HG03139 (cell line): ENCODE results near the gene VWA3A.
"Not testable (repeated sequence)": the region's sequence is repeated elsewhere in the genome, so short reads cannot be mapped to it uniquely, and the experiment has no call there.

Source experiments
- ATAC-seq: cut with Tn5 transposase; IDR thresholded peaks from one replicate; pipeline ENCODE4 v1.9.1; 2021; ENCODE audit not compliant: unreplicated experiment

VWA3A gene, protein sequence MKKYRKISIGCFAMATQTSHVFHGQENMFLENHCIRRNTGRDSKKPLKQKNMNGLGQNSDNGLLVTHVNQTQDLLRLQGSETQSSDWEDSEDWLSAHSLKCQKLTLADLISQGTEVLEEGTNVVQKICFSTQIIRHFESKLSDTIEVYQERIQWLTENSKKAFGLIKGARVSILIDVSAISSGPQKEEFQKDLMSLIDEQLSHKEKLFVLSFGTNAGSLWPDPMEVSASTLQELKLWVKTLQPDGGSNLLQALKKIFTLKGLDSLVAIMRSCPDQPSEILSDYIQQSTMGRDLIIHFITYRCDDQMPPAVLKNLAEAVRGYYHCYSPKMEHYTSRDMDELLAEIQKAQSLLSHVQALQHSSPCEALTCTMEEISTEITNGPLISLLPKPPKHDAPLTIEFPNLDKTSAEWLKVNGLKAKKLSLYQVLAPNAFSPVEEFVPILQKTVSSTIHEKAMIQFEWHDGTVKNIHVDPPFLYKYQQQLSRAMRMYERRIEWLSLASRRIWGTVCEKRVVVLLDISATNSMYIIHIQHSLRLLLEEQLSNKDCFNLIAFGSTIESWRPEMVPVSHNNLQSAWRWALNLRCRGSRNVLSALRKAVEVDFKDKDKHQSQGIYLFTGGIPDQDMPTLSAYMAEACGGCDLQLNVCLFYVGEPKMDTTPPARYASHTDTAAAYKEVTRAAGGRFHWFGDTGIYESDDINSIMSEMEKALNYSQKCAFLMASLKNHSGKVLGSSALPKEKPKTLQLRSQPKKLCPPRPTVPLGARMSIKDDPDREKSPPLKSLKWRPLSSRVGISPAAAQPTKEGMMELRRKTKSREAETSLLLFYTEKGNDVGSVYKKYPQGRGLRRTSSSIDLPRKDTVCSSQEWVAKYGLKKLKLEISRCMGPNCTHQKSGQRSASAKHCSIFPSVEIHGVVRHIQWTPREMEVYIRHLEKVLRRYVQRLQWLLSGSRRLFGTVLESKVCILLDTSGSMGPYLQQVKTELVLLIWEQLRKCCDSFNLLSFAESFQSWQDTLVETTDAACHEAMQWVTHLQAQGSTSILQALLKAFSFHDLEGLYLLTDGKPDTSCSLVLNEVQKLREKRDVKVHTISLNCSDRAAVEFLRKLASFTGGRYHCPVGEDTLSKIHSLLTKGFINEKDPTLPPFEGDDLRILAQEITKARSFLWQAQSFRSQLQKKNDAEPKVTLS

DNA sequence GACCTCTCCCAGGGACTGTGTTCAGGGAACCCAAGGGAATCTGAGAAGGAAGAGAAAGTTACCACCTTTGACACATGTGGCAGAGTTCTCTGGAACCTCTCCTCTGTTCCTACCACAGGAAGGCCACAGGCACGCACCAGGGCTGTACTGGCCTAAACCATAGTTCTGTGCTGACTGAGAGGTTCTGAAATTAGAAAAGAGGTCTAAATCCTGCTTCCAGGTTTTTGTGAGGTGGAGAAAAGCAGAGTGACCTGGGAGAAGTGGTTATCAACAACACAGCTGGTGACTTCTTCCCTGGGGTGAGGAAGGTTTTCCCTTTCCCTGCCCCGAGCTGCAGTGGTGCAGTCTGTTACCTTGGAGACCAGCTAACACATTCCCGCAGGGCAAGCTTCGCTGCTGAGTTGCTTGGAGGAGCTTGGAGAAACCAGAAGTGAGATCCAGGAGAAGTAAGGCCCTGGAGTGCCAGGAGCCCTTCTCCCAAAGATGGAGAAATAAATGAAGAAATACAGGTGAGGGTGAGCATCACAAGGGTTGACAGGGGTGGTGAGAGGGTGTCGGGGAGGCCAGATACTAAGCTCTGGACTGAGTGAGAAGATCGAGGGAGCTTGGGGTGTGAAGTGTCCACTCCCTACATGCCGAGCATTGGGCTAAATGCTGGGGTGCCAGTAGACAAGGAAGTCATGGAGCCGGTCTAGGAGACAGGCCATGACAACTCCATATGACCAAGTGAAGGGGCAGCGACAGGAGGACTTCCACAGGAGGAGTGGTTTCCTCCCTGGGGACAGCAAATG is at the start of gene VWA3A:
Gene VWA3A, plus strand, starts transcription at position 399 of the 791 bp plus-strand sequence. Its CDS starts 97 bp downstream, at position 496.
- no peak for ATAC-seq

DNA sequence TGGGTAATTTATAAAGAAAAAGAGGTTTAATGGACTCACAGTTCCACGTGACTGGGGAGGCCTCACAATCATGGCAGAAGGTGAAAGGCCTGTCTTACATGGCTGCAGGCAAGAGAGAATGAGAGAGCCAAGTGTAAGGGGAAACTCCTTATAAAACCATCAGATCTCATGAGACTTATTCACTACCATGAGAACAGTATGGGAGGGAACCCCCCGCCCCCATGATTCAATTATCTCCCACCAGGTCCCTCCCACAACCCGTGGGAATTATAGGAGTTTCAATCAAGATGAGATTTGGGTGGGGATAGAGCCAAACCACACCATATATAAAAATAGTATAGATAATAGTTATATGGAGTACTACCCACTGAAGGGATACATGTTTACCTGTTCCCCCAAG is 48.5 kb upstream of the VWA3A start:
- not testable (repeated sequence) for ATAC-seq

DNA sequence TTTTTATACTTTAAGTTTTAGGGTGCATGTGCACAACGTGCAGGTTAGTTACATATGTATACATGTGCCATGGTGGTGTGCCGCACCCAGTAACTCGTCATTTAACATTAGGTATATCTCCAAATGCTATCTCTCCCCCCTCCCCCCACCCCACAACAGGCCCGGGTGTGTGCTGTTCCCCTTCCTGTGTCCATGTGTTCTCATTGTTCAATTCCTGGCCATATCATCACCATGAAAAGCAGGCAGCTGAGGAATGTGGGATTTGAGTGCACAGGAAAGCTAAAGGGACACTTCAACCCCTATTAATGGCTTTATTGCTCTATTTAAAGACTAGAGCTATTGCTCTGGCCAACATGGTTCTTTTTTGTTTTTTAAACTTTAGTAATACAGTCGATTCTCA is 46.5 kb upstream of the VWA3A start:
- ATAC-seq: not testable (repeated sequence)

DNA sequence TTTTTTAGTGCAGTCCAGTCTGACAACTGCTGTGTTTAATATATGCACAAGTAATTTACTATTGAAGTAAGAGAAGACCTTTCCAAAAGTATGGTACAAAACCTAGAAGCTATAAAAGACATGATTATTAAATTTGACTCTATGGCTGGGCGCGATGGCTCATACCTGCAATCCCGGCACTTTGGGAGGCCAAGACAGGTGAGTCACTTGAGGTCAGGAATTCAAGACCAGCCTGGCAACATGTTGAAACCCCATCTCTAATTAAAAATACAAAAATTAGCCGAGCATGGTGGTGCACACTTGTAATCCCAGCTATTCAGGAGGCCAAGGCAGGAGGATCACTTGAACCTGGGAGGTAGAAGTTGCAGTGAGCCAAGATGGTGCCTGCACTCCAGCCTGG is 41.4 kb upstream of the VWA3A start:
- no peak for ATAC-seq

DNA sequence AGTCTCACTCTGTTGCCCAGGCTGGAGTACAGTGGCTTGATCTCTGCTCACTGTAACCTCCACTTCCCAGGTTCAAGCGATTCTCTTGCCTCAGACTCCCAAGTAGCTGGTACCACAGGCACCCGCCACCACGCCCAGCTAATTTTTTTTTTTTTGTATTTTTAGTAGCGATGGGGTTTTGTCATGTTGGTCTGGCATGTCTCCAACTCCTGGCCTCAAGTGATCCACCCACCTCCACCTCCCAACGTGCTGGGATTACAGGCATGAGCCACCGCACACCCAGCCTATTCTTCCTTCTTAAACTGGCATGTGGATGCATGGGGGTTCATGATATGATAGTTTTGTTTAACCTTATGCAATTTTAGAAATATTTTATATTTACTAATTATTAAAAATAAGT is 39.4 kb upstream of the VWA3A start:
- ATAC-seq: no peak

DNA sequence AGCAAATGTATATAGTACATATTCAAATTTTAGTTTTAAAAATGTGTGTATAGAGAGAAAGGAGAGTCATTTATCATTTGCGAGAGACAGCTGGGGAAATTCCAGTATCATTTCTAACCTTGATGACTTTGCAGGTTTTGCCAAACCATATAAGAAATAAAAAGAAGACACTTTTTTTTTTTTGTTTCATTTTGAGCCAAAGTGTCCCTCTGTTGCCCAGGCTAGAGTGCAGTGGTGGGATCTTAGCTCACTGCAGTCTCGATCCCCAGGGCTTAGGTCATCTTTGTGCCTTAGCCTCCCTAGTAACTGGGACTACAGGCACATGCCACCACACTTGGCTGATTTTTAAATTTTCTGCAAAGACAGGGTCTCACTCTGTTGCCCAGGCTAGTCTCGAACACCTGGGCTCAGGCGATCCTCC is 38.4 kb upstream of the VWA3A start:
- ATAC-seq: no peak

DNA sequence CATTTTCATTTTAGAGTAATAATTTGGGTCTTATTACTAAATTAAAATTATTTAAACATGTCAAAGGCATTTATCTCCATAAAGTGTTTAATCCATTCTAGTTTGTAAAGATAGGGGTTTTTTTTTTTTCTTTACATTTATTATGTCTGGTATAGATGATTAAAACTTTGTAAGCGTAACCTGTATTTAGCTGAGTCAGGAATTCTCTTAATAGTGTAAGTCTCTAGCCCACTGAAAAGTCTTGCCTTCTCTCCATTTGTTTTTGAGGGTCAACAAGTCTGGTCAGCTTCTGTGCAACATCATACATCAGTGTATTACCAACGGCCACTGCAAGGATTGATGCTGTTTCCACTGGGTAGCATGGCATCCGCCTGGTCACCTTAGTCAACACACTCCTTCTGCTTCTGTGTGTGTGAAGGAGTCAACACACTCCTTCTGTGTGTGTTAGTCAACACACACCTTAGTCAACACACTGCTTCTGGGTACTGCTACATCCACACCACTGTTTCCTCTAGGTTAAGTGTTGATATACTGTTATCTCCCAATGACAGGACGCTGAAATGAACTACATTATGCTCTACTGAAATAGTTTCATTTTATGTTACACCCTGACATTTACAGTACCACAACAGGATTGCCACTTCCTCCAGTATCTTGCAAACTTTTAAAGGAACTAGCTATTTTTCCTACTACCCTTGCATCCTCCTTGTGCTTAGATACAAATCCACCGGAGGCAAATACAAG is 37.3 kb upstream of the VWA3A start:
- no peak for ATAC-seq

DNA sequence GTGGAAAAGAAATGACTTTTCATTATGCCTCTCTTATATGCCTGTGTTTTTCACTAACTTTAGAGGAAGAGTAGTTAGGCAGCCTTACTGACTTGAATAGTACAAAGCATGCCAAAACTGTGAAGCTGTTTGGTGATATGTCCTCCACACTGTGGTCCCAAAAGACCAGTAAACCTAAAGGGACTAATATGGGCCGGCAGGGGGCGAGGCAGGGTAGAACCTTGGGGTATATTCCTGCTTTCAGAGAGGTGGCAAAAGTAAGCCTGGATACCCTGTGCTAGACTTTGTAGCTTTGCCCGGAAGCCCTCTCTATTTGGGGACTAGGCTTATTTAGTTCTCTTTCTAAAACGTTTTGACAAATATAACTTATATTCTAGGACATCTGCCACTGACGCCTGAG is 36.5 kb upstream of the VWA3A start:
- ATAC-seq: no peak

DNA sequence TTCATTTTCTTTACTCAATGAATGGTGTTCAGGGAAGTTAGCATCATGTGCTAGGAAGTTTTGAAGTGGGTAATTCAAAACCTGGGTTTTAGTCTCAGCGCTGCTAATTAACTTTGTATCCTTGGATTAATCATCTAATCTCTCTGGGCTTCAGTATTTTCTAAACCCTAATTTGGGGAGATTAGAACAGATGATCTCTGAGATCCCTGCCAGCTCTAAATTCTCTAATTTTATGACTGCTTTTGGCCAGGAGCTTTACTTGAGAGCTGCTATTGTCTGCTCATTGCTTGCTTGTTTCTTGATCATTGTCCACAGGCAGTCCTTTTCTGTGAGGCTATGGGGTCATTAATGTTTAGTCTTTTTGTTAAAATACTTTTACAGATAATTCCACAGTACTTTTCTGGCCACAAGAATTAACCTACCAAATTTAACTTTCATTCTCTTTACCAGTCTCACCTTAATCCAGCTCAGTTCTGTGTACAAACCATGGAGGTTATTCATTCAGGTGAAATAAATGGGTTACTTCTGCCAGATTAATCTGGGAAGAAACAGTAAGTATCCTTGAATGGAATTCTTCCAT is 28.4 kb upstream of the VWA3A start:
- no peak for ATAC-seq

DNA sequence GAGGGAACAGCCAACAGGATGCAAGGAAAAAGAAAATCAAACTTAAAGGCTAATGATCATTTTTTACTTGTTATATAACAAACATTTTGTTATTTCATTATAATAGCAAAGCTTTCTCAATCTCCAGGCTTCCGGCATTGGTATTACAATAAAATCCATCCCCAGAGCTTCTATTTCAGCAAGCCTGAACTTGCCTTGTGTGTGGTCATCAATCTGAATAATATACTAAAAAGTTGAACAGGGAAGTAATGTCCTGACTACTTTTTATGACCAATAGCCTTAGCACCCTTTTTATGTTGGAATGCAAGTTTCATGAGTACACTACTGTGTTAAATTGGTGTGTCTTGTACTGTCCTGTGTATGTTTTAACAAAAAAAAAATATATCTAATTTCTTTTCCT is 27.1 kb upstream of the VWA3A start:
- ATAC-seq: no peak

DNA sequence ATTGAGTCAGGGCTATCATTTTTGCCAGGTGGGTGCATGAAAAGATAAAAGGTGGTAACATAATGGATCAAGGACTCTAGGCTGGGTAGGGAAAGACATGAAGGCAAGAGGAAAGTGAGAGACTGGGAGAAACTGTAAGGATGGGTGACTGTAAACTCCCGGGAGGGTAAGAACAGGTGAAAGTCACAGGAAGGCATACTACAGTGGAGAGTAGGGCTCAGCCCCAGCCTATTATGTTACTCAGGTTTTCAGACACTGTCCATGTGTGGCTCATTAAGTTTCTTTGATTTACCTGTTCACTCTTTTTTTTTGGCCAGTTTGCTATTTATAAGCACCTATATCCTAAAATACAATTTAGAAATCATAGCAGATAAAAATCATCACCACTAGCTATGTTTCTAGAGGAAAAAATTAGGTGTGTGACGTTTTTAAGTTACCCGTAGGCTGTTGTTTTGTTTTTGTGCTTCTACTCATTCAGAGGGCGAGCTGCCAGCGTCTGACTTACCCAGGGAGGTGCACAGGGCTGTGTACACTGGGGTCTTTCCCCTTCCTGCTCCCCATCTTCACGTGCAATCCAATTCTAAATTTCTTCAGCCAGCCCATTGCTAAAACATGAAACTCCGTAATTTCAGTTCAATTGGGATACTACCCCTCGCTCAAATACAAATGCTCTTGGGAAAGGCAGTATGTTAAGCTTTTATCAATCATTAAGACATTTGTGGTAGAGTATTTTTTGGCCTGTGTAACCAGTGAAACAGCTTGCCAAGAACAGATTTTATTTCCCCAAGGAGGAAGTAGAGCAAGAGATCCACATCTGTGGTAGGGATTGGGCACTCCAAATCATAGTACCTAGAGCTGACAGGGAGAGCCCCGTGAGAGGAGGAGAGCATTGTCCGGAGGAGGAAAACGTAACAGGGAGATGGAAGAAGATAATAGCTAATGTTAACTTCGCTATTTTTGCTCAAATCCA is 21.7 kb upstream of the VWA3A start:
- ATAC-seq: no peak

DNA sequence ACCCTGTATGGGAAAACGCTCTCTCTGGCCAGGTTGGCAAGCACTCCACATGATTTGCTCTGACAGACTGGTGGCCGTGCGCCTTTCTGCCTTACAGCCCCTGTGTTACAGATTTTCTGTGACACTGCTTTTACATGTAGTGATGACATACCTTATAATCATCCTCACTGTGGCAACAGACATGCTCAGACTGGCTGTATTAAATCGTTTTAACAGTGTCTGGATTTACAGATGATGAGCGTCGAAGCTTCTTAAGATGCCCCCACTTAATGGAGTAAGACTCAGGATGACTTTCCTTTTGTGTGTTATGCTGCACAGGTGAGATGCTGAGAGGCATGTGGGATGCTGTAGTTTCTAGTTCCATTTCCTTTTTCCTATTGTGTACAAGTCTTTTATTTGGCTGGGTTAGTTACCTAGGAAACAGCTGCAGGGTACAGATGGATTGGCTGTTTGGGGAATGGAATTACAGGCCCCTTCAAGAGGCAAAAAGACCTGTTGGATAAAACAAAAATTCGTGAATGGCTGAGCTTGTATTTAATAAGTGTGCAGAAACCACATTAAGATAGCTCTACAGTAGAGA is 20.9 kb upstream of the VWA3A start:
- ATAC-seq: no peak

DNA sequence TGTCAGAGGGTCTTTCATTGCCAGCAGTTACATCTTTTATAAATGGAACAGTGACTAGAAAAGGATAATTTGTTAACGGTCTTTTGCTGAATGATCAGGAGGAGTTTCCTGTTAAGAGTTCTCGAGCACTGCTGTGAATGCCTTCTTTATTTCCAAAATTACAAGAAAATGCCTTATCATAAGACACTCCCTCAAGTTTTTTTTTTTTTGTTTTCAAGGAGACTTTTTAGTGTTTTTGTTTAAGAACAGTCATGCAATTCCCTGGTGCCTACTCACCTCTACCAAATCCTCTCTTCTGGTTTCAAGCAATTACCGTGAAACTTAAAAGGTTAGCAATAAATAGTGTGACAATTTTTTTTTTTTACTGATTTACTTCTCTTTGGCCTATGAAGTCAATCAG is 19.0 kb upstream of the VWA3A start:
- ATAC-seq: no peak

DNA sequence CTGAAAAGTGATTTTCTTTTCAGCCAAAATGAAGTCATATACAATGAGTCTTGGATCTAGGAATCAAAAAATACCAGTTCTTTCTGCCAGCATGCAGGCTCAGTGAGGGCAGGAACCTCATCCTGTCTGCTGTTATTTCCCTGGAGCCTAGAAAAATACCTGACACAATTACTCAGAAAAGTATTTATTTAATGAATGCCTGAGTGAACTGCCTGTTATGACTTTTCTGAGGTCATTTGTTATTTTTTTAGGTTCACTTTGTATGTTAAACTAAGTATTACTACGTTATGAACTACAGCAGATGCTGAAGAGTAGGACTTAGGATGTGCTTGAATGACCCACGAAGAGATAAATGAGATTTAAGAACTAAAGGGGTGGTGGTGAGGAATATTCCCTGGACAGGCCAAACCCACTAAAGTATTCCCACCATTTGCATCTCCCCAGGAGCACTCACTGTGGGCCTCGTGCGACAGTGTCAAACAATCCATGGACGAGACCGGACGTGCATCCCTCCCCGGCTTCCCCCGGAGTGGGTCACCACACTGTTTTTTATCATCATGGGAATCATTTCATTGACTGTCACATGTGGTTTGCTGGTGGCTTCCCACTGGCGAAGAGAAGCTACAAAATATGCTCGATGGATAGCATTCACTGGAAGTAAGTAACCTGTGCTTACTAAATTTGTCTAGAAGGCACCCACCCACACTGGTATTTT is 17.1 kb upstream of the VWA3A start:
- no peak for ATAC-seq

DNA sequence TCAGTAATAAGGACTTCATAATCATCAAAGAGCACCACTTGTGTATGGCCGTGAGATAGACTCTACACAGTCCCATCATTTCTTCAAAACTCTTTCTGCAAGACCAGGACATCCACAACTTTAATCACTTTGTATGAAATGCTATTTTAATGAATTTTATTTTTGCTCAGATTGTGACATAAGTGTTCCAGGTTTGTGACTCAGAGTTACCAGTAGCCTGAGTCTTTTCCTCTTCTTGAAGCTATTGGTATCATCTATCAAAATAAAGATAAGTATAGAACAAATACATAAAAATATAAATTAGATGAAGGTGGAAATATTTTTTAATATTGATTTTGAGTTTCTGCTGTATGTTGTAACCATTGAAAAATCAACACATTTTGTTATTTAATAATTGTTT is 16.6 kb upstream of the VWA3A start:
- ATAC-seq: no peak

DNA sequence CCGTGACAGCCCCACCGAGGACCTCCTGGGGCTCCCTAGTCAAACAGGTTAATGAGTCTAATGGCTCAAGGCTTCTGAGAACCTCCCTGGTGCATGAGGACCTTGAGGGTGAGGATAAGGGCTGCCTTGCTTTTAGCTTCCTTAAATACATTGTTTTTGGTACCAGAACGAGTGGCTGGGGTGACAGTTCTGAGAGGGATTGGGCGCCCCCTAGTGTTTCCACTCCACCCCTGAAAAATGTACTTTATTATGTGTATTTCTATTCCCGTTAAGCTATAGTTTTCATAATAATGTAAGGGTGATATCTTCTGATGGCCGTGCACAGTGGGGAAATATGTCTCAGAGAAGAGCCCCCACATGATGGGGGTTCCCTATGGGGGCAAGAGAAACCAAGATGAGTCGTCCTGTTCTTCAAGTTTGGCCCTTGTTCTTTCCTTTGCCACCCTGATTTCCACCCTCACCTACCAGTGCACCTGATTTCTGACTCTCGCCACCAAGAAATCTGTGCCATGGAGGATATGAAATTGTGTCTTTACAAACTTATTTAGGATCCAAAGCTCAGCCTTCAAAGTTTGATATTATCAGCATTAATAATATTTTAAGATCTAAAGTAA is 14.5 kb upstream of the VWA3A start:
- ATAC-seq: no peak

DNA sequence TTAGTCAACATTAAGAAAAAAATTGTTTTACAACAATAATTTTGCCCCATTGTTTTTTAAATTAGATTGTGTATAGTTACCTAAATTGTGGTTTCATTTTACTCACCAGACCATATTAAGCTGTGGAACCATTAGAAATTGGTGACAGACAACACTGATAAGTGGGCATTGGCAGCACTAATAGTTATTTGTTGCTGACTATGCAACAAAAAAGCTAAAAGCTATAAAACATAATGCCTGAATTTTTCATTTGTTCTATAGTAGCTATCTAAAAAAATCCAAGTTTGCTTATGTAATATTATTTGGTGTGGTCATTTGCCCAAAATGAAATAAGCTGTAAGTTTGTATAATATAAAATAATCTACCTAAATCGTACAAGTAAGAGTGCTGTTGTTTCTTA is 13.7 kb upstream of the VWA3A start:
- no peak for ATAC-seq
